Stimulated activated CD8-positive, alpha-beta memory T cell treated with anti-CD3 and anti-CD28 coated beads, Interleukin-7, amount 100 ng/mL, for 48 hours (primary cell): ENCODE data around the gene MLX.
"Not testable (repeated sequence)": the region's sequence is repeated elsewhere in the genome, so short reads cannot be mapped to it uniquely, and the experiment has no call there.

ENCODE experiments used
- DNase-seq, 2 donors: peaks; one replicate each; pipeline ENCODE4 v3.0.0-alpha.2; 2020; ENCODE audit warnings: low read depth in 1 of 2; ENCODE audit errors: extremely low read depth in 1 of 2

Gene MLX

DNA sequence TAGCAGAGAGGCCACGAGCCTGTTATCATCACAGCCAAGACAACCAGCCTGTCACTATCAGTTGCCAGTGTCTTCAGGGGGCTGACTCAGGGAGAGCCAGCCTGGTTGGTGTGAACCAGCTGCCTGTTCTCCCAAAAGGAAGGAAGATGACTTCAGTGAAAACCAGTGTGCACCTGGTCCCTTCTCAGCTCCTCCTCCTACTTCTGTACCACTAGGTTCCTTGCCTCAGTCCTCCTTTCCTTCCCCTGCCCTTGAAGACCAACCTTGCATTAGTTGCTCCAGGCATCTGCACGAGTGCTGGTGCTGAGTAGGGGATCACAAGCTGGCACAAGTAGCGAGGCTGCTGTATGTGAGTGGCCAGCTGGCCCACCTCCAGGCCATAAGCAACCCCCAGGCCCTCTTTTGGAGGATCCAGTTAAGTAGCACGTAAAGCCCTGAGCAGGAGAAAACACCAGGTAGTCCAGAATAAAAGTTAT lies 51.1 kb downstream of the MLX start:
- DNase-seq: no peak

DNA sequence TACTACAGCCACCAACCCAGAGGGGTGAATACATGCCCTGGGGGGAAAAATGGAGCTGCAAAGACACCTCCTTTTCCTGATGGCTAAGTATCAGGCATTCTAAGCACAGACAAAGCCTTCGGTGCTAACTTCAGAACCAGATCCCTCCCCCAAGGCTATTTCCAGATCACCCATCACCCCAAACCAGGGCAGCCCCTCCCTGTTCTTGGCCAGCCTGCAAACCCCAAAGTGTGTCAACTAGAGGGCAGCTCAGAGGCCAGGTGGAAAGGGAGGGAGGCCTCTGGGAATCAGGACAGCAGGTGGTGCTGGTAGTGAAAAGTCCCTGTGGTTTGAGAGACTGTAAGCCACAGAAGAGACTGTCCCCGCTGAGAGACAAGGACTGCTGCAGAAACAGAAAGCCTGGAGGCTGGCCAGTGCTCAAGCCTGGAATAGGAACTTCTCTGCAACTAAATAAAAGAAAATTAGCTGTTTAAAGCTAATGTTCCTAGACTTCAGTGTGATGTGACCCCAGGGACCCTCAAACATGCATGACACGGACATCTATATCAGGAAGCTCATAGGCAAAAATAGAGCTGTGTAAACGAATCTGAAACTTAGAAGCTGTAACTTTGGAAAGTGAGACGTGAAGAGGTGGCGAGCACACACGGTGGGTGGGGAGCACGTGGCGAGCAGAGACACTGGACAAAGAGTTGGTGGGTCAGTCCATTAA lies 51.7 kb downstream of the MLX start:
- no peak for DNase-seq

DNA sequence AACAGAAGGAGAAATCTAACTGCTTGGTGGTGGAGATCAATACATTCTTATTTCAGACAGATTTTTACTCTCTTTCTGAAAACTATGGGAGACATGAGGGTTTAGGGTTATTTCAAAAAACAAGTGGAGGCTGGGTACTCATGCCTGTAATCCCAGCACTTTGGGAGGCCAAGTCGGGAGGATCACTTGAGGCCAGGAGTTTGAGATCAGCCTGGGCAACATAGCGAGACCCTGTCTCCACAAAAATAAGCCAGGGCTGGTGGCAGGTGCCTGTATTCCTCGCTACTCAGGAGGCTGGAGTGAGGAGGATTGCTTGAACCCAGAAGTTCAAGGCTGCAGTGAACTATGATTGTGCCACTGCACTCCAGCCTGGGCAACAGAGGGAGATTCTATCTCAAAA lies 55.1 kb downstream of the MLX start:
- not testable (repeated sequence) for DNase-seq
